Suprapubic skin (tissue), 4 donors: ENCODE data around the gene GFOD1. TPM values are rescaled to one million over a fixed set of nuclear protein-coding genes. Genes with fewer than 3 reads are reported as not detected.

Source experiments
- DNase-seq, 2 donors: peaks; one replicate each; pipeline ENCODE4 v3.0.0-alpha.2; 2019; ENCODE audit warnings: low spot score in 2 of 2
- H3K27ac ChIP-seq: fragments of 200-600 bp; sonication (generic); one replicate; pipeline ENCODE4 v1.5.1; 2019
- H3K27me3 ChIP-seq: fragments of 200-600 bp; sonication (generic); one replicate; pipeline ENCODE4 v1.5.1; 2019
- H3K36me3 ChIP-seq: fragments of 200-600 bp; sonication (generic); one replicate; pipeline ENCODE4 v1.5.1; 2019
- H3K4me1 ChIP-seq: fragments of 200-600 bp; sonication (generic); one replicate; pipeline ENCODE4 v1.5.1; 2019
- H3K4me3 ChIP-seq: fragments of 200-600 bp; sonication (generic); one replicate; pipeline ENCODE4 v1.5.1; 2019; ENCODE audit warnings: mild to moderate bottlenecking
- H3K9me3 ChIP-seq: fragments of 200-600 bp; sonication (generic); one replicate; pipeline ENCODE4 v1.5.1; 2019
- CTCF ChIP-seq, 2 donors: fragments of 200-600 bp in 1 of 2; fragments of 450-650 bp in 1 of 2; sonication (generic) in 1 of 2; IDR thresholded peaks; one replicate each; pipeline ENCODE4 v1.5.1; 2016 to 2019; ENCODE audit warnings: antibody characterized with exemption in 2 of 2, mild to moderate bottlenecking in 1 of 2, moderate library complexity in 1 of 2
- EP300 ChIP-seq: sonication (generic); formaldehyde crosslinking; IDR thresholded peaks from one replicate; pipeline ENCODE4 v1.6.1; 2017; ENCODE audit warnings: antibody characterized with exemption
- POLR2A ChIP-seq, 2 donors: fragments of 450-650 bp; IDR thresholded peaks; one replicate each; pipeline ENCODE4 v1.6.1; 2017; ENCODE audit warnings: antibody characterized with exemption in 2 of 2, mild to moderate bottlenecking in 2 of 2, moderate library complexity in 2 of 2
- POLR2AphosphoS5 ChIP-seq, 3 donors: sonication (generic); formaldehyde crosslinking; IDR thresholded peaks; one replicate each; pipeline ENCODE4 v1.6.1; 2017; ENCODE audit warnings: antibody characterized with exemption in 3 of 3
- WGBS: methylation state at CpG from one replicate; pipeline ENCODE4 v1.1.5; 2018; 5-methylcytosine and 5-hydroxymethylcytosine counted together
- total RNA-seq, 4 donors: library from RNA; depleted of rRNA; stranded (reverse); fragments of >200 nt; gene quantifications; one replicate each; pipeline ENCODE4 v1.1.0, GENCODE V29; 2016

Gene GFOD1
- total RNA-seq, 4 donors from 2014 or later = 7.5 to 15.2 (median 13.7) TPM

GRCh38 chr6:13508711-13509705 is 21.6 kb upstream of the GFOD1 start:
- DNase-seq = no peak
- no peak for TF ChIP-seq POLR2AphosphoS5 (IDR thresholded peaks at IDR 0.05)
- Histone ChIP-seq H3K36me3 (no peaks in the 10 kb centered on the region), H3K27ac (no peak overlapping the region), H3K4me3 (no peak overlapping the region), H3K27me3 (no peaks in the 10 kb centered on the region), H3K9me3 (no peaks in the 10 kb centered on the region), H3K4me1 (peaks cover 16% of the 10 kb centered on the region)
- 22% methylated on average over 13 of the region's 13 CpGs for WGBS

- WGBS = 66% methylated on average over 3 of the region's 3 CpGs
- no peak overlapping the region for H3K27ac ChIP-seq
- no peak overlapping the region for H3K4me3 ChIP-seq
- H3K4me1 ChIP-seq = peaks cover 16% of the 10 kb centered on the region
- DNase-seq = no peak
- H3K27me3 ChIP-seq = no peaks in the 10 kb centered on the region
- no peak for TF ChIP-seq CTCF (IDR thresholded peaks at IDR 0.05)
- no peak for TF ChIP-seq POLR2A (IDR thresholded peaks at IDR 0.05)
- TF ChIP-seq EP300 = no peak
- TF ChIP-seq POLR2AphosphoS5 (IDR thresholded peaks at IDR 0.05) = no peak
- no peaks in the 10 kb centered on the region for H3K36me3 ChIP-seq
- H3K9me3 ChIP-seq = no peaks in the 10 kb centered on the region
These were observed 20.0 kb upstream of the GFOD1 start for GRCh38 chr6:13507306-13507860.

- H3K27me3 ChIP-seq = no peaks in the 10 kb centered on the region
- H3K4me1 ChIP-seq = peaks cover 16% of the 10 kb centered on the region
- TF ChIP-seq POLR2AphosphoS5 (IDR thresholded peaks at IDR 0.05) (no peak), CTCF (IDR thresholded peaks at IDR 0.05) (no peak), EP300 (no peak), POLR2A (IDR thresholded peaks at IDR 0.05) (no peak)
- H3K27ac ChIP-seq = no peak overlapping the region
- H3K9me3 ChIP-seq = no peaks in the 10 kb centered on the region
- no peak for DNase-seq
- WGBS = 84% methylated on average over 7 of the region's 7 CpGs
- H3K36me3 ChIP-seq = no peaks in the 10 kb centered on the region
- no peak overlapping the region for H3K4me3 ChIP-seq
These were observed 17.9 kb upstream of the GFOD1 start for GRCh38 chr6:13505345-13505734.

- H3K9me3 ChIP-seq = no peaks in the 10 kb centered on the region
- no peaks in the 10 kb centered on the region for H3K36me3 ChIP-seq
- no peak overlapping the region for H3K27ac ChIP-seq
- 77% methylated on average over 3 of the region's 5 CpGs for WGBS
- H3K4me3 ChIP-seq = no peak overlapping the region
- H3K4me1 ChIP-seq = peaks cover 16% of the 10 kb centered on the region
- no peaks in the 10 kb centered on the region for H3K27me3 ChIP-seq
- no peak for TF ChIP-seq POLR2AphosphoS5 (IDR thresholded peaks at IDR 0.05)
- no peak for TF ChIP-seq CTCF (IDR thresholded peaks at IDR 0.05)
- TF ChIP-seq EP300 = no peak
- TF ChIP-seq POLR2A (IDR thresholded peaks at IDR 0.05) = no peak
- no peak for DNase-seq
These were observed 17.4 kb upstream of the GFOD1 start for GRCh38 chr6:13504611-13505344.

GRCh38 chr6:13500915-13501314 is 13.5 kb upstream of the GFOD1 start:
- Histone ChIP-seq H3K4me3 (no peak overlapping the region), H3K36me3 (no peaks in the 10 kb centered on the region), H3K9me3 (no peaks in the 10 kb centered on the region), H3K27me3 (no peaks in the 10 kb centered on the region), H3K4me1 (no peaks in the 10 kb centered on the region), H3K27ac (no peak overlapping the region)
- WGBS = 75% methylated on average over 3 of the region's 3 CpGs
- TF ChIP-seq POLR2A (IDR thresholded peaks at IDR 0.05) (no peak), CTCF (IDR thresholded peaks at IDR 0.05) (no peak), POLR2AphosphoS5 (IDR thresholded peaks at IDR 0.05) (no peak)
- no peak for DNase-seq
